ENCODE data around the gene NADSYN1.

Gene NADSYN1

DNA sequence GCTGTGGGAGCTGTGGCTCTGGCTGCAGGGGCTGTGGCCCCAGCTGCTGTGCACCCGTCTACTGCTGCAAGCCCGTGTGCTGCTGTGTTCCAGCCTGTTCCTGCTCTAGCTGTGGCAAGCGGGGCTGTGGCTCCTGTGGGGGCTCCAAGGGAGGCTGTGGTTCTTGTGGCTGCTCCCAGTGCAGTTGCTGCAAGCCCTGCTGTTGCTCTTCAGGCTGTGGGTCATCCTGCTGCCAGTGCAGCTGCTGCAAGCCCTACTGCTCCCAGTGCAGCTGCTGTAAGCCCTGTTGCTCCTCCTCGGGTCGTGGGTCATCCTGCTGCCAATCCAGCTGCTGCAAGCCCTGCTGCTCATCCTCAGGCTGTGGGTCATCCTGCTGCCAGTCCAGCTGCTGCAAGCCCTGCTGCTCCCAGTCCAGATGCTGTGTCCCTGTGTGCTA is 95.7 kb downstream of the NADSYN1 start:
- no peak for DNase-seq (ENCODE audit: low spot score)

All from cerebellar cortex (tissue), 1 donor.